Measurements from ENCODE around the gene MT1M. TPM values are rescaled to one million over a fixed set of nuclear protein-coding genes. Genes with fewer than 3 reads are reported as not detected.

MT1M gene
- total and polyA plus RNA-seq, 2 experiments from 2014 or later = 1.1 to 4.7 TPM

DNA sequence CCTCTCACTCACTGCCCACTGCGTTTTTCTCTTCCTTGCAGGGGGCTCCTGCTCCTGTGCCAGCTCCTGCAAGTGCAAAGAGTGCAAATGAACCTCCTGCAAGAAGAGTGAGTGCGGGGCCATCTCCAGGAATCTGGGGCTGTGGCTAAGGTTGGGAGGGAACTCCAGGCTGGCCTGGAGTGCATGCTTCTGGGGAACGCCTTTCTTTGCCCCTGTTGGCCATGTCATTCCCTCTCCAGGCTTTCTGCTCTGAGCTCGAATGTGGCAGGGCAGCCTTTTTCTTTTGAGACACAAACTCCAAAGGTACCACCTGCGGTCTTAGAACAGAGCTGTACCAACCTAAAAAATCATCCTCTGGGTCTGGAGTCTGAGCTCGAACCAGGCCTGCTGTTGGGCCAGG lies 14.3 kb upstream of the MT1M start (continued):
- TF ChIP-seq, protein P1, sequence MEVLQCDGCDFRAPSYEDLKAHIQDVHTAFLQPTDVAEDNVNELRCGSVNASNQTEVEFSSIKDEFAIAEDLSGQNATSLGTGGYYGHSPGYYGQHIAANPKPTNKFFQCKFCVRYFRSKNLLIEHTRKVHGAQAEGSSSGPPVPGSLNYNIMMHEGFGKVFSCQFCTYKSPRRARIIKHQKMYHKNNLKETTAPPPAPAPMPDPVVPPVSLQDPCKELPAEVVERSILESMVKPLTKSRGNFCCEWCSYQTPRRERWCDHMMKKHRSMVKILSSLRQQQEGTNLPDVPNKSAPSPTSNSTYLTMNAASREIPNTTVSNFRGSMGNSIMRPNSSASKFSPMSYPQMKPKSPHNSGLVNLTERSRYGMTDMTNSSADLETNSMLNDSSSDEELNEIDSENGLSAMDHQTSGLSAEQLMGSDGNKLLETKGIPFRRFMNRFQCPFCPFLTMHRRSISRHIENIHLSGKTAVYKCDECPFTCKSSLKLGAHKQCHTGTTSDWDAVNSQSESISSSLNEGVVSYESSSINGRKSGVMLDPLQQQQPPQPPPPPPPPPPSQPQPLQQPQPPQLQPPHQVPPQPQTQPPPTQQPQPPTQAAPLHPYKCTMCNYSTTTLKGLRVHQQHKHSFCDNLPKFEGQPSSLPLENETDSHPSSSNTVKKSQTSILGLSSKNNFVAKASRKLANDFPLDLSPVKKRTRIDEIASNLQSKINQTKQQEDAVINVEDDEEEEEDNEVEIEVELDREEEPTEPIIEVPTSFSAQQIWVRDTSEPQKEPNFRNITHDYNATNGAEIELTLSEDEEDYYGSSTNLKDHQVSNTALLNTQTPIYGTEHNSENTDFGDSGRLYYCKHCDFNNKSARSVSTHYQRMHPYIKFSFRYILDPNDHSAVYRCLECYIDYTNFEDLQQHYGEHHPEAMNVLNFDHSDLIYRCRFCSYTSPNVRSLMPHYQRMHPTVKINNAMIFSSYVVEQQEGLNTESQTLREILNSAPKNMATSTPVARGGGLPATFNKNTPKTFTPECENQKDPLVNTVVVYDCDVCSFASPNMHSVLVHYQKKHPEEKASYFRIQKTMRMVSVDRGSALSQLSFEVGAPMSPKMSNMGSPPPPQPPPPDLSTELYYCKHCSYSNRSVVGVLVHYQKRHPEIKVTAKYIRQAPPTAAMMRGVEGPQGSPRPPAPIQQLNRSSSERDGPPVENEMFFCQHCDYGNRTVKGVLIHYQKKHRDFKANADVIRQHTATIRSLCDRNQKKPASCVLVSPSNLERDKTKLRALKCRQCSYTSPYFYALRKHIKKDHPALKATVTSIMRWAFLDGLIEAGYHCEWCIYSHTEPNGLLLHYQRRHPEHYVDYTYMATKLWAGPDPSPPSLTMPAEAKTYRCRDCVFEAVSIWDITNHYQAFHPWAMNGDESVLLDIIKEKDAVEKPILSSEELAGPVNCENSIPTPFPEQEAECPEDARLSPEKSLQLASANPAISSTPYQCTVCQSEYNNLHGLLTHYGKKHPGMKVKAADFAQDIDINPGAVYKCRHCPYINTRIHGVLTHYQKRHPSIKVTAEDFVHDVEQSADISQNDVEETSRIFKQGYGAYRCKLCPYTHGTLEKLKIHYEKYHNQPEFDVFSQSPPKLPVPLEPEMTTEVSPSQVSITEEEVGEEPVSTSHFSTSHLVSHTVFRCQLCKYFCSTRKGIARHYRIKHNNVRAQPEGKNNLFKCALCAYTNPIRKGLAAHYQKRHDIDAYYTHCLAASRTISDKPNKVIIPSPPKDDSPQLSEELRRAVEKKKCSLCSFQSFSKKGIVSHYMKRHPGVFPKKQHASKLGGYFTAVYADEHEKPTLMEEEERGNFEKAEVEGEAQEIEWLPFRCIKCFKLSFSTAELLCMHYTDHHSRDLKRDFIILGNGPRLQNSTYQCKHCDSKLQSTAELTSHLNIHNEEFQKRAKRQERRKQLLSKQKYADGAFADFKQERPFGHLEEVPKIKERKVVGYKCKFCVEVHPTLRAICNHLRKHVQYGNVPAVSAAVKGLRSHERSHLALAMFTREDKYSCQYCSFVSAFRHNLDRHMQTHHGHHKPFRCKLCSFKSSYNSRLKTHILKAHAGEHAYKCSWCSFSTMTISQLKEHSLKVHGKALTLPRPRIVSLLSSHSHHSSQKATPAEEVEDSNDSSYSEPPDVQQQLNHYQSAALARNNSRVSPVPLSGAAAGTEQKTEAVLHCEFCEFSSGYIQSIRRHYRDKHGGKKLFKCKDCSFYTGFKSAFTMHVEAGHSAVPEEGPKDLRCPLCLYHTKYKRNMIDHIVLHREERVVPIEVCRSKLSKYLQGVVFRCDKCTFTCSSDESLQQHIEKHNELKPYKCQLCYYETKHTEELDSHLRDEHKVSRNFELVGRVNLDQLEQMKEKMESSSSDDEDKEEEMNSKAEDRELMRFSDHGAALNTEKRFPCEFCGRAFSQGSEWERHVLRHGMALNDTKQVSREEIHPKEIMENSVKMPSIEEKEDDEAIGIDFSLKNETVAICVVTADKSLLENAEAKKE (CRISPR knock-in tag; IDR thresholded peaks at IDR 0.05) = no peak
- TF ChIP-seq, protein P2, sequence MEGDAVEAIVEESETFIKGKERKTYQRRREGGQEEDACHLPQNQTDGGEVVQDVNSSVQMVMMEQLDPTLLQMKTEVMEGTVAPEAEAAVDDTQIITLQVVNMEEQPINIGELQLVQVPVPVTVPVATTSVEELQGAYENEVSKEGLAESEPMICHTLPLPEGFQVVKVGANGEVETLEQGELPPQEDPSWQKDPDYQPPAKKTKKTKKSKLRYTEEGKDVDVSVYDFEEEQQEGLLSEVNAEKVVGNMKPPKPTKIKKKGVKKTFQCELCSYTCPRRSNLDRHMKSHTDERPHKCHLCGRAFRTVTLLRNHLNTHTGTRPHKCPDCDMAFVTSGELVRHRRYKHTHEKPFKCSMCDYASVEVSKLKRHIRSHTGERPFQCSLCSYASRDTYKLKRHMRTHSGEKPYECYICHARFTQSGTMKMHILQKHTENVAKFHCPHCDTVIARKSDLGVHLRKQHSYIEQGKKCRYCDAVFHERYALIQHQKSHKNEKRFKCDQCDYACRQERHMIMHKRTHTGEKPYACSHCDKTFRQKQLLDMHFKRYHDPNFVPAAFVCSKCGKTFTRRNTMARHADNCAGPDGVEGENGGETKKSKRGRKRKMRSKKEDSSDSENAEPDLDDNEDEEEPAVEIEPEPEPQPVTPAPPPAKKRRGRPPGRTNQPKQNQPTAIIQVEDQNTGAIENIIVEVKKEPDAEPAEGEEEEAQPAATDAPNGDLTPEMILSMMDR (conservative IDR thresholded peaks at IDR 0.05; ENCODE audit: low read depth in 2 of 2) = no peak
- TF ChIP-seq NANOG (IDR thresholded peaks at IDR 0.05; ENCODE audit: borderline replicate concordance) = no peak
- no peak for TF ChIP-seq REST (IDR thresholded peaks at IDR 0.05; ENCODE audit: unreplicated experiment)
- TF ChIP-seq JUNB (IDR thresholded peaks at IDR 0.05; ENCODE audit: unreplicated experiment) = no peak

Data from GM23338 (cell line).